CD4-positive, alpha-beta T cell (primary cell): ENCODE results near the gene LAMTOR2. TPM values are rescaled to one million over a fixed set of nuclear protein-coding genes. Genes with fewer than 3 reads are reported as not detected.

Experiments
- ATAC-seq: fragments of 200-7000 bp; cut with Tn5 transposase; one replicate; pipeline ENCODE4 v1.10.0; 2022; ENCODE audit warnings: mild to moderate bottlenecking; ENCODE audit not compliant: poor library complexity
- CTCF ChIA-PET: fragments of 350-600 bp; sonication (Branson Sonifier 250); formaldehyde crosslinking; loops from one replicate; lab custom pipeline; 2021; ENCODE audit warnings: antibody characterized with exemption, inconsistent platforms; lab: Charles Lee
- POLR2A ChIA-PET: fragments of 350-600 bp; sonication (Branson Sonifier 250); formaldehyde crosslinking; loops from one replicate; lab custom pipeline; 2021; ENCODE audit warnings: antibody characterized with exemption, inconsistent platforms; lab: Charles Lee
- DNase-seq, 14 experiments: peaks; one replicate each; pipeline ENCODE4 v3.0.0-alpha.2; 2013 to 2020; ENCODE audit warnings: mixed read lengths in 2 of 14
- H3K27ac ChIP-seq, 2 donors: one replicate each; pipeline versions ENCODE4 v1.5.1 to v1.7.0; 2013; ENCODE audit warnings: low read length in 2 of 2, low read depth in 1 of 2, mild to moderate bottlenecking in 1 of 2
- H3K27me3 ChIP-seq, 2 experiments: 1 replicate in 1 of 2; 2 replicates in 1 of 2; pipeline versions ENCODE4 v1.6.1 to v1.7.0; 2013; ENCODE audit warnings: low read length in 2 of 2, control low read depth in 1 of 2, mild to moderate bottlenecking in 1 of 2, moderate library complexity in 1 of 2; ENCODE audit not compliant: insufficient read depth in 2 of 2, control insufficient read depth in 1 of 2
- H3K36me3 ChIP-seq: one replicate; pipeline ENCODE4 v1.6.1; 2013; ENCODE audit warnings: low read length, control low read depth; ENCODE audit not compliant: insufficient read depth
- H3K4me1 ChIP-seq: one replicate; pipeline ENCODE4 v1.6.1; 2013; ENCODE audit warnings: low read length, control low read depth; ENCODE audit not compliant: insufficient read depth
- H3K4me3 ChIP-seq: one replicate; pipeline ENCODE4 v1.5.1; 2013; ENCODE audit warnings: mild to moderate bottlenecking, low read length, moderate library complexity
- H3K9me3 ChIP-seq, 2 experiments: 1 replicate in 1 of 2; 2 replicates in 1 of 2; pipeline versions ENCODE4 v1.6.1 to v1.7.0; 2013; ENCODE audit warnings: low read length in 2 of 2, mild to moderate bottlenecking in 2 of 2, control low read depth in 1 of 2, moderate library complexity in 1 of 2; ENCODE audit not compliant: control insufficient read depth in 1 of 2, insufficient read depth in 1 of 2
- H3K27ac Mint-ChIP-seq: one replicate; pipeline ENCODE4 v1.8.0; 2020; ENCODE audit warnings: mixed read lengths
- H3K27me3 Mint-ChIP-seq: one replicate; pipeline ENCODE4 v1.8.0; 2021; ENCODE audit warnings: mixed read lengths
- H3K36me3 Mint-ChIP-seq: one replicate; pipeline ENCODE4 v1.8.0; 2021; ENCODE audit warnings: low read depth, mixed read lengths
- H3K4me1 Mint-ChIP-seq: one replicate; pipeline ENCODE4 v1.8.0; 2021; ENCODE audit warnings: low read depth, mixed read lengths
- H3K4me3 Mint-ChIP-seq: one replicate; pipeline ENCODE4 v1.8.0; 2020; ENCODE audit warnings: mild to moderate bottlenecking, mixed read lengths
- H3K9me3 Mint-ChIP-seq: one replicate; pipeline ENCODE4 v1.8.0; 2020; ENCODE audit warnings: mixed read lengths
- CTCF ChIP-seq: fragments of 200-600 bp; IDR thresholded peaks from one replicate; pipeline ENCODE4 v1.8.0; 2022; ENCODE audit warnings: antibody characterized with exemption, mild to moderate bottlenecking
- intact Hi-C, 2 experiments: fragments of 100-400 bp; cut with DNase I in 1 of 2; cut with micrococcal nuclease in 1 of 2; formaldehyde crosslinking; loops; one replicate each; pipeline versions ENCODE4 v1.15.1 to v1.9.0; 2023 to 2025; cut with DNase I, micrococcal nuclease
- total RNA-seq, 174 experiments: library from RNA in 2 of 174; stranded (reverse) in 2 of 174; gene quantifications; one replicate each; pipeline ENCODE4 v1.2.3 and lab custom pipeline; 2021 to 2026

The LAMTOR2 gene
- total RNA-seq, 2 experiments from 2014 or later = 7.0 to 8.7 TPM

GRCh38 chr1:156101880-156102279 lies 47.3 kb downstream of the LAMTOR2 start:
- Histone ChIP-seq H3K27ac (no peak overlapping the region), H3K4me1 (peaks cover 64% of the 10 kb centered on the region), H3K36me3 (no peaks in the 10 kb centered on the region), H3K4me3 (no peak overlapping the region), H3K9me3 (no peaks in the 10 kb centered on the region), H3K27me3 (no peaks in the 10 kb centered on the region)
- no peak for TF ChIP-seq CTCF
- H3K9me3 Mint-ChIP-seq = no peaks in the 10 kb centered on the region
- no peak overlapping the region for H3K4me3 Mint-ChIP-seq
- POLR2A ChIA-PET = no interaction called here
- ATAC-seq (no peak), DNase-seq (no peak)
- CTCF ChIA-PET = no interaction called here
- H3K27me3 Mint-ChIP-seq = no peaks in the 10 kb centered on the region
- intact Hi-C loops = no loop called here
- peaks cover 61% of the 10 kb centered on the region for H3K4me1 Mint-ChIP-seq
- peaks cover 4% of the 10 kb centered on the region for H3K36me3 Mint-ChIP-seq
- peak overlapping the region; percentile 7 for H3K27ac Mint-ChIP-seq

GRCh38 chr1:156102633-156103511 lies 48.3 kb downstream of the LAMTOR2 start:
- Histone ChIP-seq H3K36me3 (no peaks in the 10 kb centered on the region), H3K27ac (no peak overlapping the region), H3K4me3 (no peak overlapping the region), H3K9me3 (no peaks in the 10 kb centered on the region), H3K4me1 (peaks cover 60% of the 10 kb centered on the region), H3K27me3 (no peaks in the 10 kb centered on the region)
- ChIA-PET POLR2A (interaction anchor here (0.8 kb wide), 1 partner anchor 21 kb away, joined by 3 read pairs; no protein-coding TSS in a partner anchor), CTCF (interaction anchor here (0.8 kb wide), 1 partner anchor 39 kb away, joined by 4 read pairs; no protein-coding TSS in a partner anchor)
- Mint-ChIP-seq H3K36me3 (peaks cover 4% of the 10 kb centered on the region), H3K4me3 (no peak overlapping the region), H3K9me3 (no peaks in the 10 kb centered on the region), H3K27ac (peak overlapping the region; percentile 94), H3K27me3 (no peaks in the 10 kb centered on the region), H3K4me1 (peaks cover 58% of the 10 kb centered on the region)
- TF ChIP-seq CTCF = no peak
- no peak for DNase-seq
- intact Hi-C loops = no loop called here
- no peak for ATAC-seq

GRCh38 chr1:156103521-156103947 lies 49.0 kb downstream of the LAMTOR2 start:
- Histone ChIP-seq H3K27ac (no peak overlapping the region), H3K36me3 (no peaks in the 10 kb centered on the region), H3K4me3 (no peak overlapping the region), H3K4me1 (peaks cover 57% of the 10 kb centered on the region), H3K9me3 (no peaks in the 10 kb centered on the region), H3K27me3 (no peaks in the 10 kb centered on the region)
- Mint-ChIP-seq H3K27me3 (no peaks in the 10 kb centered on the region), H3K36me3 (peaks cover 4% of the 10 kb centered on the region), H3K4me1 (peaks cover 51% of the 10 kb centered on the region), H3K27ac (peak overlapping the region; percentile 94), H3K9me3 (no peaks in the 10 kb centered on the region), H3K4me3 (peak overlapping the region; percentile 74)
- intact Hi-C loops = no loop called here
- no peak for TF ChIP-seq CTCF
- POLR2A ChIA-PET = interaction anchor here (0.8 to 1.6 kb wide), 3 partner anchors 20 to 26 kb away, joined by 3 to 7 read pairs (median 6); no protein-coding TSS in a partner anchor
- CTCF ChIA-PET = no interaction called here
- ATAC-seq (no peak), DNase-seq (peak in 7 of 14 experiments; percentile 34 to 73 (median 51))
